ENCODE results near the gene GPR183.

The GPR183 gene

DNA sequence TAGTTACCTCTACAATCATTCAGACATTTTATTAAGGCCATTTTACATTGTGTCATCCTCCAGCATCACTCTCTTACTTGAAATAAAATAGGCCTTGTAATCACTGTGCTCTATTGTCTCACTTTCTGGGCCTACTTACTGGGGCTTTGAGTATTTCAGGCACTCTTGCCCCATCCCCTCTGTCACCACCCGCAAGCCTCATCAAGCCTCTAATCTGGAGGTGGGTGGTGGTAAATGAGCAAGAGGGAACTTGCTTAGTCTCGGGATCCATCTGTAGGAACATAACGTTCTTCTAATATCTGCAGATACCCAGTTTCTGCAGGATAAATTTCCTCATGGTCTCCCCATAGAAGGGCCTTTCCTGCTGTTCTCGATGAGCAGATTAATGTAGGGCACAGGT is 29.6 kb downstream of the GPR183 start:
- Histone ChIP-seq H3K4me1 (ENCODE audit: insufficient read depth, low read length) (no peaks in the 10 kb centered on the region), H3K9me3 (ENCODE audit: low read length) (no peaks in the 10 kb centered on the region), H3K4me3 (ENCODE audit: low read length) (no peak overlapping the region), H2AFZ (ENCODE audit: low read depth, low read length) (no peak overlapping the region), H3K36me3 (ENCODE audit: insufficient read depth, low read length) (no peaks in the 10 kb centered on the region), H3K27me3 (ENCODE audit: insufficient read depth, low read length) (no peaks in the 10 kb centered on the region)

DNA sequence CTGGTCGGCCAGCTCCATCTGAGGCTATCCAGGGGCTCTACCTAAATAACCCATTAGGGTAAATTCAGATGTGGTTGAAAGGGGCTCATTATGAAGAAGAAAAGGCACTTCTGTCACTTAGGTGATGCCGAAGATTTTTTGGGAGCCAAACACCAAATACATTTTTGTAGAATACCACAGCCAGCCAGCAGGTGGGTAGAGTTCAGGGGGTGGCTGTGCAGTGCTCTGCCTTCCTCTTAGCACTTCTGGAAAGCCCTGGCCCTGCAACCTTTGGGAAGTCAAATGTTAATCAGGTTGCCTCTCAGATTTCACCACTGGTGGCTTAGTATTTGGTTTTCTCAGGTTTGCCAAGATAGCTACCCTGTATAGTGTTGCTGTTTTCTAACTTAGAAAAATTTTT is 30.5 kb downstream of the GPR183 start:
- Histone ChIP-seq H3K27me3 (ENCODE audit: insufficient read depth, low read length) (no peaks in the 10 kb centered on the region), H2AFZ (ENCODE audit: low read depth, low read length) (no peak overlapping the region), H3K36me3 (ENCODE audit: insufficient read depth, low read length) (no peaks in the 10 kb centered on the region), H3K4me3 (ENCODE audit: low read length) (no peak overlapping the region), H3K4me1 (ENCODE audit: insufficient read depth, low read length) (no peaks in the 10 kb centered on the region), H3K9me3 (ENCODE audit: low read length) (no peaks in the 10 kb centered on the region)

DNA sequence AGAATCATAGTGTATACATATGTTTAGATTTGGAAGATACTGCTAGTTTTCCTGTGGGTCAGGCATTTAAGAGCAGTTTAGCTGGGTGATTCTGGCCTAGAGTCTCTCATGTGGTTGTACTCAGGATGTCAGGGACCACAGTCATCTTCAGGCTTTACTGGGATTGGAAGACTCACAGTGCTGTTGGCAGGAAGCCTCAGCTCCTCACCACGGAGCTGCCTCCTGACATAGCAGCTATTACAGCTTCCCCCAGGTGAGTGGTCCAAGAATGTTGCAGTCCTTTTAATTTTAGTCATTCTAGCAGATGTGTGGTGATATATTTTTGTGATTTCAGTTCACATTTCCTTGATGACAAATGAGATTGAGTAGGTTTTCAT is 32.1 kb downstream of the GPR183 start:
- Histone ChIP-seq H3K27me3 (ENCODE audit: insufficient read depth, low read length) (no peaks in the 10 kb centered on the region), H3K4me1 (ENCODE audit: insufficient read depth, low read length) (no peaks in the 10 kb centered on the region), H2AFZ (ENCODE audit: low read depth, low read length) (no peak overlapping the region)

DNA sequence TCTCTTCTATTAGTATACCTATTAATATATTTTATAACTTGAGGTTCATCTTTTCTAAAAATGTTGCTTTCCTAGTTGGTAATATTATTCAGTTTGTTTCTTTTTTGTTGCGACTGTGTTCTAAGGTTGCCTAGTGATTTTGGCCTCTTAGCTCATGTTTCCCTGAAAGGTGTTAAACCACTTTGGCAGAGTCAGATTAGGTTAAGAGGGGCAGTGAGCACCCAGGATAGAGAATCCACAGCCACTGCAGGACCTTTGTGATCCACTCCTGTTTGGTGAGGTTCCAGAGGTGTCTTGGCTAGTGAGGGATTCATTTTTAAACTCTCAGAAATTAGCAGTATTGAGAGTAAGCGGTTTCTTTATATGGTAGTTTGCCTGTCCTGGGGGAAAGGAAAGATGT is 34.1 kb downstream of the GPR183 start:
- no peaks in the 10 kb centered on the region for H3K36me3 ChIP-seq (ENCODE audit: insufficient read depth, low read length)
- no peaks in the 10 kb centered on the region for H3K27me3 ChIP-seq (ENCODE audit: insufficient read depth, low read length)
- no peaks in the 10 kb centered on the region for H3K9me3 ChIP-seq (ENCODE audit: low read length)
- no peak overlapping the region for H2AFZ ChIP-seq (ENCODE audit: low read depth, low read length)
- no peaks in the 10 kb centered on the region for H3K4me1 ChIP-seq (ENCODE audit: insufficient read depth, low read length)
- H3K4me3 ChIP-seq (ENCODE audit: low read length): no peak overlapping the region

More for the DNA sequence above, 32.1 kb downstream of the GPR183 start:
- no peak overlapping the region for H3K4me3 ChIP-seq (ENCODE audit: low read length)
- no peaks in the 10 kb centered on the region for H3K36me3 ChIP-seq (ENCODE audit: insufficient read depth, low read length)
- no peaks in the 10 kb centered on the region for H3K9me3 ChIP-seq (ENCODE audit: low read length)

DNA sequence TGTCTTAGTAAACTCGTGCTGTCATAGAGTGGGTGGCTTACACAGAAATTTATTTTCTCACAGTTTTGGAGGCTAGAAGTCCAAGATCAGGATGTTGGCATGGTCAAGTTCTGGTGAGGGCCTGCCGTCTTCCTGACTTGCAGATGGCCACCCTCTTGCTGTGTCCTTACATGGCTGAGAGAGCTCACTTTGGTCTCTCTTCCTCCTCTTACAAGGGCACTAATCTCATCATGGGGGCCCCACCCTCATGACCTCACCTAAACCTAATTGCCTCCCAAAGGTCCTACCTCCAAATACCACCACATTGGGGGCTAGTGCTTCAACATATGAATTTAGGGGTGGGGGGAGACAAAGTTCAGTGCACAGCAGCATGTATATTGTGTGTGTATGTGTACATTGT is 34.7 kb downstream of the GPR183 start:
- no peak overlapping the region for H3K4me3 ChIP-seq (ENCODE audit: low read length)
- no peaks in the 10 kb centered on the region for H3K27me3 ChIP-seq (ENCODE audit: insufficient read depth, low read length)
- H3K4me1 ChIP-seq (ENCODE audit: insufficient read depth, low read length): no peaks in the 10 kb centered on the region
- H3K36me3 ChIP-seq (ENCODE audit: insufficient read depth, low read length): no peaks in the 10 kb centered on the region
- no peak overlapping the region for H2AFZ ChIP-seq (ENCODE audit: low read depth, low read length)
- H3K9me3 ChIP-seq (ENCODE audit: low read length): no peaks in the 10 kb centered on the region

DNA sequence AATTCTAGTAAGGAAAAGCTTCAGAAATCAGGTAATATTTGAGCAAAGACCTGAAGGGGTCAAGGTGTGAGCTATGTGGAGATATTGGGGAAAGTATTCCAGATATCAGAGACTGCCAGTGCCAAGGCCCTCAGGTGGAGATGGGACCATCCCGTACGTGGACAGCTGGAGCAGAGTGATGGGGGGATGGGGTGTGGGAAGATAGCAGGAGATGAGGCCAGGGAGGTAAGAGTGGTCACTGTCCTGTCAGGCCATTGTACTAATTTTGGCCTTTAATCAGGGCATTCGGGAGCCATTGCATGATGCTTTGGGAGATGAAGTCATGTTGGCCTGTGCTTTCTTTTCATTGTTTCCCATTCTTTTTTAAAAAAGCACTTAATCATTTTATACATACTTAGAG is 36.0 kb downstream of the GPR183 start:
- H2AFZ ChIP-seq (ENCODE audit: low read depth, low read length): no peak overlapping the region
- H3K4me3 ChIP-seq (ENCODE audit: low read length): no peak overlapping the region
- H3K4me1 ChIP-seq (ENCODE audit: insufficient read depth, low read length): no peaks in the 10 kb centered on the region
- no peaks in the 10 kb centered on the region for H3K36me3 ChIP-seq (ENCODE audit: insufficient read depth, low read length)
- no peaks in the 10 kb centered on the region for H3K27me3 ChIP-seq (ENCODE audit: insufficient read depth, low read length)
- H3K9me3 ChIP-seq (ENCODE audit: low read length): no peaks in the 10 kb centered on the region

DNA sequence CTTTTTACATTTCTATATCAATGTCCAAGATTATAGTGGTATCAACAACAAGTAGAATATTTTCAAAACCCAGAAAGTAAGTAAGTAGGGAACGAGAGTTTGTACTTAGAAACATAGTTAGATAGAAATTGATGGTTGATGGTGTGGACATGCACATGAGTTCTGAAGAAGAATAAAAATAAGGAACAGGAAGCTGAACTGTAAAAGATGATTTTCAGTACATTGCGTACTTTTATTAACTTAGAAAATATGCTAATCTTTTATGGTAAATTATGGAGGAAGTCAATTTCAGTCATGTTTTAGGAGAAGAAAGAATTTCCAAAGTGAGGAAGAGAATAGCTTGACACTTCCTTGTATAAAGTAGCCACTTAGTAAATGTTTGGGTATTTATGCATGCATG is 36.7 kb downstream of the GPR183 start:
- no peaks in the 10 kb centered on the region for H3K27me3 ChIP-seq (ENCODE audit: insufficient read depth, low read length)
- no peaks in the 10 kb centered on the region for H3K9me3 ChIP-seq (ENCODE audit: low read length)
- no peak overlapping the region for H3K4me3 ChIP-seq (ENCODE audit: low read length)
- H3K4me1 ChIP-seq (ENCODE audit: insufficient read depth, low read length): no peaks in the 10 kb centered on the region
- H3K36me3 ChIP-seq (ENCODE audit: insufficient read depth, low read length): no peaks in the 10 kb centered on the region
- H2AFZ ChIP-seq (ENCODE audit: low read depth, low read length): no peak overlapping the region

DNA sequence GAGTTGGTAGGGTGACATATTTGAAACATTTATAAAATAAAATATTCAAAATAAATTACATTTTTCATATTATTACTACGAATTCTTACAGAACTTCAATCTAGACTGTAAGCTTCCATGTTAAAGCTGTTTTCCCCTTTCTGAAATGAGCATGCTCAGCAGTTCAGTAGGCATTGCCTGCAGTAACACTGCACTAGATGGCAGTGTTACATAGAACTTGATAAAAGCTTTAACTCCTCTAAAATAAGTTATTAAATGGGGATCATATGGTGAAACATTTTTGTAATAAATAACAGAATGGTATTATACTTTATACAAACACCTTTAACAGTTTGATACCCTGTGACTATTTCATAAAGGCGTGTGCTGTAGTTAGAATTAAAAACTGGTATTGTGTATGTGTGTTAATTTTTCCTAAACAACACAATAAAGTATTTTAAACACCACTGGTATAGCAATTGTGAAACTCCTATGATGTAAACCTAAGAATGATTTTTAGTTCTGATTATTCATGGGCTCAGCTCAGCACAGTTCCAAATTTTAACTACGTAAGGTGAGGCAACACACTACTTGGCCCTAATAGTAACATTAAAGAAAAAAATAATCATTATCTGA is 37.5 kb downstream of the GPR183 start:
- Histone ChIP-seq H3K9me3 (ENCODE audit: low read length) (no peaks in the 10 kb centered on the region), H2AFZ (ENCODE audit: low read depth, low read length) (no peak overlapping the region), H3K4me3 (ENCODE audit: low read length) (no peak overlapping the region), H3K27me3 (ENCODE audit: insufficient read depth, low read length) (no peaks in the 10 kb centered on the region), H3K36me3 (ENCODE audit: insufficient read depth, low read length) (no peaks in the 10 kb centered on the region), H3K4me1 (ENCODE audit: insufficient read depth, low read length) (no peaks in the 10 kb centered on the region)

DNA sequence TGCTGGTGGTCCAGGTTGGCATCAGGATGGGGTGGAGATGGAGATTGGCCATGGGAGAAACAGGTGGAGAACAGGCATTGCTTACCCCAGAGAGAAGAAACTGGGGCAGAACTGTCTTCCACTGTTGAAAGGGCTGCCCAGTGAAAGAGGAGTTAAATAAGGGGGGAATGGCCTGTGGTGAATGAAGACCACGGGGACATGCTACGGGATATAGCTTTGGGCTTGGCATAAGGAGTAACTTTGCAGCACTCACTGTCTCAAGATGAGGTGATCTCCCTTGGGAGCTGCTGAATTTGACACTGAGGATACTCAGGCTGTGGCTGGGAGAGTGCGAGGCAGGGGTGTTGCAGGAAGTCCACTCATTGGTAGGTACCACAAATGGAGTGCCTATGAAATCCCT is 38.4 kb downstream of the GPR183 start:
- Histone ChIP-seq H2AFZ (ENCODE audit: low read depth, low read length) (no peak overlapping the region), H3K9me3 (ENCODE audit: low read length) (no peaks in the 10 kb centered on the region), H3K4me3 (ENCODE audit: low read length) (no peak overlapping the region), H3K36me3 (ENCODE audit: insufficient read depth, low read length) (no peaks in the 10 kb centered on the region), H3K4me1 (ENCODE audit: insufficient read depth, low read length) (no peaks in the 10 kb centered on the region), H3K27me3 (ENCODE audit: insufficient read depth, low read length) (no peaks in the 10 kb centered on the region)

DNA sequence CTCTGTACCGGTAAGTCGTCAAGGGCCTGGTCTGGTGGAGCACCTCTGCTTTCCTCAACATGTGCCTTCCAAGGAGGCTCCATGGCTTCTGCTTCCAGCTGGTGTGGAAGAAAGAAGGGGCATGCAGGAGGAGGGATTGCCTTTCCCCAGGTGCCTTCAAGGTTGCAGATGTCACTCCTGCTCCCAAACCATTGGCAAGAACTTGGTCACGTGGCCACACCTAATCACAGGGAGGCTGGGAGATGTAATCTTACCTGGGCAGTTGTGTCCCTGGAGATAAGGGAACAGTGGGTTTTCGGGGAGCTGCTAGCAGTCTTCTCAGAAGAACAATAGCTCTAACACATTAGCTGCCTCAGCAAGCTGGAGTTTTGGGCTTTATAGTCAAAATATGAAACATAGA is 39.3 kb downstream of the GPR183 start:
- H3K9me3 ChIP-seq (ENCODE audit: low read length): no peaks in the 10 kb centered on the region
- no peak overlapping the region for H3K4me3 ChIP-seq (ENCODE audit: low read length)
- no peaks in the 10 kb centered on the region for H3K36me3 ChIP-seq (ENCODE audit: insufficient read depth, low read length)
- no peaks in the 10 kb centered on the region for H3K4me1 ChIP-seq (ENCODE audit: insufficient read depth, low read length)
- H2AFZ ChIP-seq (ENCODE audit: low read depth, low read length): no peak overlapping the region
- no peaks in the 10 kb centered on the region for H3K27me3 ChIP-seq (ENCODE audit: insufficient read depth, low read length)

DNA sequence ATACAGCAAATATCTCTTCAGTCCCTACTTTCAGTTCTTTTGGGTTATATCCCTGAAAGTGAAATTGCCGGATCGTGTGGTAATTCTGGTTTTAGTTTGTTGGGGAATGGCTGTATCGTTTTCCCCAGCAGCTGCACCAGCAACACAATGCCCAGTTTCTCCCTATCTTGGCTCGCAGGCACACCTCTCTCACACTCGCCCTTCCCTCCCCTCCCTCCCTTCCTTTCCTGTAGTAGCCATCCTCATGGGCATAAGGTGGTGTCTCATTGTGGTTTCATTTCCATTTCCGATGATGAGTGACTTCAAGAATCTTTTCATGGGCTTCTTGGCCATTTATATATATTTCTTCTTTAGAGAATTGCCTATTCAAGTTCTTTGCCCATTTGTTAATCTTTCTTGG is 40.4 kb downstream of the GPR183 start:
- no peaks in the 10 kb centered on the region for H3K27me3 ChIP-seq (ENCODE audit: insufficient read depth, low read length)
- no peak overlapping the region for H3K4me3 ChIP-seq (ENCODE audit: low read length)
- no peaks in the 10 kb centered on the region for H3K9me3 ChIP-seq (ENCODE audit: low read length)
- H2AFZ ChIP-seq (ENCODE audit: low read depth, low read length): no peak overlapping the region
- no peaks in the 10 kb centered on the region for H3K4me1 ChIP-seq (ENCODE audit: insufficient read depth, low read length)
- H3K36me3 ChIP-seq (ENCODE audit: insufficient read depth, low read length): no peaks in the 10 kb centered on the region

DNA sequence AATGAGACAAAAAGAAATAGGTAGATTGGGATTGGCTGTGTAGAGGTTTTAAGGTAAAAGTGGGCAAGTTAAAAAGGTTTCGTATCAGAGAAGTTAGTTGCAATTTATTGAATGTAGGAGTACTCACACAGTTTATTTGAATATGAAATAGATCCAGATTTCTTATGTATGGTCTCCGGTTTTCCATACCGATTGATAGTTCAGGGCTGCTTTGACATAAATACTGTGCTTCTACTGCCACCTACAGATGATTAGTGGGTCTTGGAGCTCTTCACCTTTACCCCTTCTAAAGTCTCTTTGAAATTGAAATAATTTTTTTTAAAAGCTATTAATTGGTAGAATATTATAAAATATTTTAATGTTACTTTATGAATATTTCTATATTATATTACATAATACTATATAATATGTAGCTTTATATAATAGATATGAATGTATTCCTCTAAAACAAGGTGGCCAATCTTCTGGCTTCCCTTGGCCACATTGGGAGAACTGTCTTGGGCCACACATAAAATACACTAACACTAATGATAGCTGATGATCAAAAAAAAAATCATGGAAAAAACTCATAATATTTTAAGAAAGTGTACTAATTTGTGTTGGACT is 41.3 kb downstream of the GPR183 start:
- no peak overlapping the region for H3K4me3 ChIP-seq (ENCODE audit: low read length)
- no peaks in the 10 kb centered on the region for H3K27me3 ChIP-seq (ENCODE audit: insufficient read depth, low read length)
- no peaks in the 10 kb centered on the region for H3K9me3 ChIP-seq (ENCODE audit: low read length)
- H3K36me3 ChIP-seq (ENCODE audit: insufficient read depth, low read length): no peaks in the 10 kb centered on the region
- no peak overlapping the region for H2AFZ ChIP-seq (ENCODE audit: low read depth, low read length)
- H3K4me1 ChIP-seq (ENCODE audit: insufficient read depth, low read length): peaks cover 3% of the 10 kb centered on the region

DNA sequence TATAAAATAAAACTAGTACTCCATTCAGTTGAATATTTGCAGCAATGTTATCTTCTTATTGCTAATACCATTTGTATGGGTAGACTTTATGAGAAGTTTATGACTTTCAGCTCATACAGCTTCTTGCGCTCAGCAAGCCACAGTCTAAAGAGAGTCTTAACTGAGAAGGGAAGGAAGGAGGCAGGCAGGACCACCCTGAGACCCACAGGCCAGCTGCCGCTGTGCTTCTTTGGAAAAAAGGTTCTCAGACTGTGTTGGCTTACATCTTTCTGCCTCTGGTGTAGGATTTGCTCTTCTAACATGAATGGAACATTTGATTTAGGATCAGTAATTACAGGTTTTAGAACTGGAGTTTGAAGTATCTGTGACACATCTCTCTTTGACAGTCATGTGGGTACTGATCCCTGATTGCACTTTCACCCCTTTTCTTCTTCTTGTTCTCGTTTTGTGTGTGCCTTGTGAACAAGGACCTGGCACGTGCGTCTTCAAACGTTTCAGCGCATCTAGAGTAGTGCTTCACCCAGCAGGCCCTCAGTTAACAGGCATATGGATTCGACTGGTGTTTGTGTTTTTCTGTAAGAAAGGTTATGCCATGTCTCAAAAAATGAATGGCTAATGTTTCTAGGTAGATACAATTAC is 41.9 kb downstream of the GPR183 start:
- Histone ChIP-seq H3K4me1 (ENCODE audit: insufficient read depth, low read length) (peaks cover 6% of the 10 kb centered on the region), H3K9me3 (ENCODE audit: low read length) (no peaks in the 10 kb centered on the region), H3K36me3 (ENCODE audit: insufficient read depth, low read length) (no peaks in the 10 kb centered on the region), H3K27me3 (ENCODE audit: insufficient read depth, low read length) (no peaks in the 10 kb centered on the region), H2AFZ (ENCODE audit: low read depth, low read length) (no peak overlapping the region), H3K4me3 (ENCODE audit: low read length) (no peak overlapping the region)

DNA sequence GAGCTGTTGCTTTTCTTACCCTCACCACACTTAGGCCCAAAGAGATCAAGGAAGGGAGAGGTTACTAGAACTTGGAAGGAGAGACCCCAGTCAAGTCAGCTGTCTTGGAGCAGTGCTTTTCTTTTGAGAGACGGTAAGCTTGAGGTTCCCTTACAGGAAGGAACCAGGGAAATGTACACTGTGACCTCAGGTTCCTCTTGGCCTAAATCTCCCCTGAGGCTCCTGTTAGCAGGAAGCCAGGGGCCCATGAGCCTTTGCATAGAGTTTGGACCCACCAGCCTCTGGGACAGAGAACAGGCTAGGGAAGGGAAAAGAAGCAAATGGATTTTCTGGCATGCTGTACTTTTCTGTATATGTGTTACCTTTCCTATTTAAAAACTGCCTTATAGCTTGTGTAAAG is 43.1 kb downstream of the GPR183 start:
- Histone ChIP-seq H2AFZ (ENCODE audit: low read depth, low read length) (no peak overlapping the region), H3K36me3 (ENCODE audit: insufficient read depth, low read length) (no peaks in the 10 kb centered on the region), H3K27me3 (ENCODE audit: insufficient read depth, low read length) (no peaks in the 10 kb centered on the region), H3K4me3 (ENCODE audit: low read length) (no peak overlapping the region), H3K4me1 (ENCODE audit: insufficient read depth, low read length) (peaks cover 7% of the 10 kb centered on the region), H3K9me3 (ENCODE audit: low read length) (no peaks in the 10 kb centered on the region)

Measured in neuron (in vitro differentiated cells).